Karpas-422 (cell line): ENCODE results near the gene TMTC3. TPM values are rescaled to one million over a fixed set of nuclear protein-coding genes. Genes with fewer than 3 reads are reported as not detected.
"Not testable (repeated sequence)": the region's sequence is repeated elsewhere in the genome, so short reads cannot be mapped to it uniquely, and the experiment has no call there.

Experiments used
- DNase-seq: peaks from one replicate; pipeline ENCODE4 v3.0.0-alpha.2; 2015
- H2AFZ ChIP-seq: fragments of 200-600 bp; sonication (generic); 2 replicates; pipeline ENCODE4 v1.6.1; 2014; ENCODE audit warnings: antibody characterized with exemption, low read length, mixed read lengths
- H3K27ac ChIP-seq: fragments of 200-600 bp; sonication (generic); 2 replicates; pipeline ENCODE4 v1.5.1; 2014; ENCODE audit warnings: mild to moderate bottlenecking, low read length, moderate library complexity
- H3K27me3 ChIP-seq: fragments of 200-600 bp; sonication (generic); 2 replicates; pipeline ENCODE4 v1.6.1; 2014; ENCODE audit warnings: low read length, mixed read lengths
- H3K36me3 ChIP-seq: fragments of 200-600 bp; sonication (generic); 2 replicates; pipeline ENCODE4 v1.6.1; 2014; ENCODE audit warnings: low read length, mixed read lengths; ENCODE audit not compliant: insufficient read depth
- H3K4me1 ChIP-seq: fragments of 200-600 bp; sonication (generic); 2 replicates; pipeline ENCODE4 v1.6.1; 2014; ENCODE audit warnings: mild to moderate bottlenecking, low read length, mixed read lengths
- H3K4me2 ChIP-seq: fragments of 200-600 bp; sonication (generic); 2 replicates; pipeline ENCODE4 v1.6.1; 2014; ENCODE audit warnings: low read length, low read depth, mild to moderate bottlenecking; ENCODE audit not compliant: poor library complexity, severe bottlenecking
- H3K4me3 ChIP-seq: fragments of 200-600 bp; sonication (generic); 2 replicates; pipeline ENCODE4 v1.5.1; 2014; ENCODE audit warnings: mild to moderate bottlenecking, antibody characterized with exemption, low read length, mixed read lengths
- H3K79me2 ChIP-seq: fragments of 200-600 bp; sonication (generic); 2 replicates; pipeline ENCODE4 v1.6.1; 2014; ENCODE audit warnings: mild to moderate bottlenecking, low read length, mixed read lengths
- H3K9ac ChIP-seq: fragments of 200-600 bp; sonication (generic); 2 replicates; pipeline ENCODE4 v1.6.0; 2014; ENCODE audit warnings: low read length
- H3K9me2 ChIP-seq: fragments of 200-600 bp; sonication (generic), shearing (Covaris generic); replicated peaks from 2 replicates; pipeline ENCODE4 v1.6.0; 2014; ENCODE audit warnings: mild to moderate bottlenecking, low read length, moderate library complexity; ENCODE audit not compliant: insufficient read depth
- H3K9me3 ChIP-seq: fragments of 300-700, 200-600 bp; sonication (generic); 2 replicates; pipeline ENCODE4 v1.6.1; 2014; ENCODE audit warnings: low read length, mixed read lengths
- H4K20me1 ChIP-seq: fragments of 200-600 bp; sonication (generic); 2 replicates; pipeline ENCODE4 v1.6.1; 2014; ENCODE audit warnings: mild to moderate bottlenecking, antibody characterized with exemption, low read length, low read depth; ENCODE audit not compliant: insufficient read depth
- total RNA-seq: library from RNA; depleted of rRNA; stranded (reverse); fragments of >200 nt; shearing (Covaris generic); gene quantifications from 2 replicates; pipeline ENCODE4 v1.2.3, GENCODE V29; 2014; ENCODE audit warnings: low replicate concordance

The TMTC3 gene
- total RNA-seq, 1 experiment from 2014 or later, result 16.6 TPM

DNA sequence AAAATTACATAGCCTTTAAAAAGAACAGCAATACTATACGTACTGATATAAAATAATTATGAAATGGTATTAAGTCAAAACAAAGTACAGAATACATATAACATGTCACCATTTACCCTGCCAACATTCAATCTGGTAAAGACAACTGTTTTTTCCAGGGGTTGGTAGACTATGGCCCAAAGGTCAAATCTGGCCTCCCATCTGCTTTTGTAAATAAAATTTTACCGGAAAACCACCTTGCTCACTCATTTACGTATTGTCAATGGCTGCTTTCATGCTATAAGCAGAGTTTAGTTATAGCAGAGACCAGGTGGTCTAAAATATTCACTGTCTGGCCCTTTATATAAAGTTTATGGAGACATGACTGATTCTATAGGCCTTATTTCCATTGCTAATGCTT, 14.3 kb upstream of the TMTC3 start:
- Histone ChIP-seq H3K27me3 (no peaks in the 10 kb centered on the region), H3K4me3 (no peak overlapping the region), H4K20me1 (no peaks in the 10 kb centered on the region), H3K27ac (no peak overlapping the region), H3K79me2 (no peaks in the 10 kb centered on the region; the same call in 1 of the 2 replicates), H3K4me1 (0 out of 2 replicates have a peak, but pooled peaks cover 3% of the 10 kb centered on the region), H3K9me3 (no peaks in the 10 kb centered on the region), H3K9ac (no peak overlapping the region), H3K4me2 (no peak overlapping the region), H3K36me3 (peaks cover 20% of the 10 kb centered on the region; the same call in 1 of the 2 replicates), H3K9me2 (no peaks in the 10 kb centered on the region), H2AFZ (no peak overlapping the region)
- DNase-seq, result no peak

DNA sequence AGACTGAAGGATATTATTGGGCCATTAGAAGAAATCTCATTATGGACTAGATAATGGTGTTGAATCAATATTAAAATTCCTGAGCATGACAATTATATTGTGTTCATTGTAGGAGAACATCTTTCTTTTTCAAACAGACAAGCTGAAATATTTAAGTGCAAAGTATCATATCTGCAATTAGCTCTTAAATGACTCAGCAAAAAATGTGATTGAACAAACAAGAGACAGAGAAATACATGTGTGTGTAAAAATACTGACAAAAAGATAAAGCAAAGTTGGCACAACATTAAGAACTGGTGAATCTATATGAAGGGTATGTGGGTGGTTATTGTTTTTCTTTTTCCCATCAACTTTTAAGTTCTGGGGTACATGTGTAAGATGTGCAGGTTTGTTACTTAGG, 9.7 kb upstream of the TMTC3 start:
- no peak overlapping the region for H2AFZ ChIP-seq
- peak overlapping the region; percentile 63 for H3K27ac ChIP-seq
- no peaks in the 10 kb centered on the region for H4K20me1 ChIP-seq
- H3K9me2 ChIP-seq, result no peaks in the 10 kb centered on the region
- H3K9ac ChIP-seq, result no peak overlapping the region
- peaks cover 30% of the 10 kb centered on the region for H3K36me3 ChIP-seq
- no peak overlapping the region for H3K4me3 ChIP-seq
- H3K9me3 ChIP-seq, result no peaks in the 10 kb centered on the region
- 0 out of 2 replicates have a peak, but pooled peaks cover 3% of the 10 kb centered on the region for H3K4me1 ChIP-seq
- no peaks in the 10 kb centered on the region for H3K27me3 ChIP-seq
- H3K79me2 ChIP-seq, result peaks cover 10% of the 10 kb centered on the region
- no peak for DNase-seq
- no peak overlapping the region for H3K4me2 ChIP-seq

DNA sequence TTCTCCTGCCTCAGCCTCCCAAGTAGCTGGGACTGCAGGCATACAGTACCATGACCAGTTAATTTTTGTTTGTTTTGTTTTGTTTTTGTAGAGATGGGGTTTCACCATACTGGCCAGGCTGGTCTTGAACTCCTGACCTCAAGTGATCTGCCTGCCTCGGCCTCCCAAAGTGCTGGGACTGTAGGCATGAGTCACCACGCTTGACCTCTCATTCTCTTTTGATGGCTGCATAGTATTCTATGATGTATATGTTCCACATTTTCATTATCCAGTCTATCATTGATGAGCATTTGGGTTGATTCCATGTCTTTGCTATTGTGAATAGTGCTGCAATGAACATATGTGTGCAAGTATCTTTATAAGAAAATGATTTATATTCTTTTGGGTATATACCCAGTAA, 8.9 kb upstream of the TMTC3 start:
- H3K4me3 ChIP-seq, H3K9me2 ChIP-seq, H3K4me2 ChIP-seq, H2AFZ ChIP-seq, H3K4me1 ChIP-seq, H4K20me1 ChIP-seq, H3K27me3 ChIP-seq, H3K9ac ChIP-seq, DNase-seq, H3K9me3 ChIP-seq, H3K27ac ChIP-seq: not testable (repeated sequence)
- Histone ChIP-seq H3K36me3 (peaks cover 24% of the 10 kb centered on the region), H3K79me2 (peaks cover 17% of the 10 kb centered on the region)

DNA sequence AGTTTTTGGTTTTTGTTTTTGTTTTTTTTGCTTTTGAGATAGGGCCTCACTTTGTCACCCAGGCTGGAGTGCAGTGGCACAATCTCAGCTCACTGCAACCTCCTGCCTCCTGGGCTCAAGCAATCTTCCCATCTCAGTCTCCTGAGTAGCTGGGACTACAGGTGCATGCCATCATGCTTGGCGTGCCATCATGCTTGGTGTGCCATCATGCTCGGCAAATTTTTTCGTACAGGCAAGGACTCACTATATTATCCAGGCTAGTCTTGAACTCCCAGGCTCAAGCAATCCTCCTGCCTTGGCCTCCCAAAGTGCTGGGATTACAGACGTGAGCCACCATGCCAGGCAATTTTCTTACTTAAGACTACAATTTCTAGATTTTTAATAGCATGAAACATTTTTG, 2.4 kb upstream of the TMTC3 start:
- not testable (repeated sequence) for H3K27ac ChIP-seq, H3K27me3 ChIP-seq, H3K4me2 ChIP-seq, H4K20me1 ChIP-seq, DNase-seq, H3K4me3 ChIP-seq, H3K9me2 ChIP-seq, H3K9ac ChIP-seq, H3K9me3 ChIP-seq, H2AFZ ChIP-seq
- H3K79me2 ChIP-seq, result peaks cover 66% of the 10 kb centered on the region
- peaks cover 24% of the 10 kb centered on the region for H3K36me3 ChIP-seq
- peaks cover 26% of the 10 kb centered on the region for H3K4me1 ChIP-seq

DNA sequence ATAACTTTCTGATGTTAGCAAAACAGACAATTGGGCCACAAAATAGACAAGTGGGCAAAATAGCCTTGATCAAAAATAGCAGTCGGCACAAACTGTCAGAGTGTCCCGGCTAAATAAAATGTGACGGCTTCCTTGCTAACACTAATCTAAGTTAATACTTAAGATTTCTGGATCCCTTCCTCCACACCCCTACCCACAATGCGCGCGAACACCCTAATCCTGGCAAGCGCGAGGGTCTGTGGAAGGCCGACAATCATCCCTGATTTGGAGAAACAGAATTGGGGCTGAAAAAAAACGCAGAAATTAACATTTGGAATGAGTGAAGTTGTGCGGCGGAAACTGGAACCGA, 708 bp upstream of the TMTC3 start:
- H3K9me3 ChIP-seq, result no peaks in the 10 kb centered on the region
- peak overlapping the region; percentile 77 for H3K4me3 ChIP-seq
- peaks cover 42% of the 10 kb centered on the region for H3K4me1 ChIP-seq
- H3K36me3 ChIP-seq, result peaks cover 15% of the 10 kb centered on the region; the same call in 1 of the 2 replicates
- H2AFZ ChIP-seq, result peak overlapping the region; percentile 24; the same call in 1 of the 2 replicates
- H3K4me2 ChIP-seq, result peak overlapping the region; percentile 87
- peak overlapping the region; percentile 79 for H3K9ac ChIP-seq
- DNase-seq, result no peak
- no peaks in the 10 kb centered on the region for H4K20me1 ChIP-seq
- H3K27ac ChIP-seq, result peak overlapping the region; percentile 8; the same call in 1 of the 2 replicates
- no peaks in the 10 kb centered on the region for H3K27me3 ChIP-seq
- H3K9me2 ChIP-seq, result no peaks in the 10 kb centered on the region
- H3K79me2 ChIP-seq, result peaks cover 83% of the 10 kb centered on the region

DNA sequence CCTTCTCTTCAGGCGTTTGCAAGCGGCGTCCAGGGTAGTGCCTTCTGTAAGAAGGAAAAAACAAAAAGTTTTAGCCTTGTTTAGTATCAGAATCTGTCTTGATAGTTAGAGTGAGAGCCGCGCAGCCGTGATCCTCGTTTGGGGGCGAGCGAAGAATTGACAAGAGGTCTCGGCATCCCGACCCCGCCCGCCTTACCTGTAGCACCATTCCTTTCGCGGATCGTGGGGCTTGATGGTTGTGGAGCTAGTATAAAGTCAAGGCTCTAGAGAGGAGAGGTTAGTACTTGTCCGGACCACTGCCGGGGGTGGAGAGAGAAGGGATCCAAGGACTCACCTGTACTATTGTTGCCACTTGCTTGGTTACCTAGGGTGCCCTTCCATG, 494 bp downstream of the TMTC3 start:
- no peaks in the 10 kb centered on the region for H3K27me3 ChIP-seq
- DNase-seq, result no peak

DNA sequence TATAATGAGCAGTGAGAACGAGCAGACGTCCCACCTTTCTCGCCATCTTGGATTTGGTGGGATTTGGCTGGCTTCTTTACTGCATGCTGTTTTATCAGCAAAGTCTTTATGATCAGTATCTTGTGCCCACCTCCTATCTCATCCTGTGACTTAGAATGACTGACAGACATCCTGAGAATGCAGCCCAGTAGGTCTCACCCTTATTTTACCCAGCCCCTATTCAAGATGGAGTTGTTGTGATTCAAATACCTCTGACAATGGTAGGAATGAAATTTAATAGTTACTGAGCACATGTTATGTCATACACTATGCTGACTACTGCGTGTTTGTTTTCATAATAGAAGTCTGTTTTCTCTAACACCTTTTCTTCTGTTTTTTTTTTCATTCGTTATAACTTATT, 1.9 kb downstream of the TMTC3 start:
- Histone ChIP-seq H3K36me3 (peaks cover 9% of the 10 kb centered on the region; the same call in 1 of the 2 replicates), H3K27me3 (no peaks in the 10 kb centered on the region), H3K9ac (peak overlapping the region; percentile 5; the same call in 1 of the 2 replicates), H3K27ac (no peak overlapping the region), H3K4me1 (peaks cover 49% of the 10 kb centered on the region), H3K4me3 (peak overlapping the region; percentile 77), H3K4me2 (peak overlapping the region; percentile 93), H4K20me1 (no peaks in the 10 kb centered on the region), H2AFZ (no peak overlapping the region), H3K9me3 (no peaks in the 10 kb centered on the region), H3K9me2 (no peaks in the 10 kb centered on the region), H3K79me2 (peaks cover 83% of the 10 kb centered on the region)
- DNase-seq, result no peak

More for the DNA sequence above, 494 bp downstream of the TMTC3 start:
- Histone ChIP-seq H3K4me1 (peaks cover 48% of the 10 kb centered on the region), H3K36me3 (peaks cover 15% of the 10 kb centered on the region; the same call in 1 of the 2 replicates), H3K4me2 (peak overlapping the region; percentile 93), H3K4me3 (peak overlapping the region; percentile 77), H3K79me2 (peaks cover 81% of the 10 kb centered on the region), H3K9me3 (no peaks in the 10 kb centered on the region), H3K9ac (peak overlapping the region; percentile 79), H4K20me1 (no peaks in the 10 kb centered on the region), H2AFZ (peak overlapping the region; percentile 69), H3K27ac (no peak overlapping the region), H3K9me2 (no peaks in the 10 kb centered on the region)

DNA sequence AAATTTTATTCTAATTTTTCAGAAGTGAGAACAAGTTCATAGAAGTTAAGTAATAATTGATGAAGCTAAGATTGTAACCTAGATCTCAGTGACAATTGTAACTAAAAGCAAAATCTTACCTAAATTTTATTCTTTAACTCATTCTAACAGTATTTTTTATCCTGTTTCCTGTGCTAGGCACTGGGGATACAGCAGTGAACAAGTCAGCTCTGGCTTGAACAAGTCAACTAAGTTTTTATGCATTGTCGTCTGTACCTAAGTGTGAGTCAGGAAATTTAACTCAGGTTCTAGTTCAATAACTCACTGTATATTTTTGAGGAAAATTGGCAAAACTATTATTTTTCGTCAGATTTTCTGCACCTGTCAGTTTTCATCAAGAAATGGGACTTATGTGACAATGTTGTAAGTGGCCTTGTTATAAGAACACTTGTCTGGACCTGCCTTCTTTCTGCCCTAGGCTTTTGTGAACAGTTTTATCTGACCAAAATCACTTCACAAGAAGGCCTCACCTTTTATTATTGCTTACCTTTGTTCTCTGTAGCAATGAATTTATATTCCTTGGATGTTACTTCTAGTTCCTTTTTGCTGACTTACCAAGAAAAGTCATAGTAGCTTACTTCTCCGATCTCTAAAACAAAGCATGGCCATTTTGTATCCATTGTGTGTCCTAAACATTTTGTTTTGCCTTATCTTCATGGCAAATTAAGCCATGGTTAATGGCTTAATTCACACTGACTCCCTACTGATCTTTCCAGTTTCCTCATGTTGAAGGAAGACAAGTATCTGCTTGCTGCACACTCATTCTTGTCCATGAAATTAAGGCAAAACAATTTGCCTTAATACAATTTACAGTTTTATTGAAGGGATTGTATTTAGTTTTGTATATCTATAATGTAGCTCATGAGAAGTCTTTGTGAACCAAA, 2.7 kb downstream of the TMTC3 start:
- no peaks in the 10 kb centered on the region for H4K20me1 ChIP-seq
- no peaks in the 10 kb centered on the region for H3K9me3 ChIP-seq
- 0 out of 2 replicates have a peak overlapping the region, but pooled peaks have one; percentile 77 for H3K4me3 ChIP-seq
- no peak overlapping the region for H2AFZ ChIP-seq
- no peak for DNase-seq
- peaks cover 85% of the 10 kb centered on the region for H3K79me2 ChIP-seq
- H3K4me2 ChIP-seq, result peak overlapping the region; percentile 93
- no peak overlapping the region for H3K27ac ChIP-seq
- peaks cover 49% of the 10 kb centered on the region for H3K4me1 ChIP-seq
- no peaks in the 10 kb centered on the region for H3K9me2 ChIP-seq
- H3K36me3 ChIP-seq, result peaks cover 6% of the 10 kb centered on the region; the same call in 1 of the 2 replicates
- no peak overlapping the region for H3K9ac ChIP-seq
- H3K27me3 ChIP-seq, result no peaks in the 10 kb centered on the region
